H1 (cell line): ENCODE measurements around the gene ZNF24.

Source experiments
- CBX5 ChIP-seq: fragments of 300-800, 300-1000 bp; sonication (generic); IDR thresholded peaks from 2 replicates; pipeline ENCODE4 v1.7.1; 2016; ENCODE audit warnings: antibody characterized with exemption, low read length, low read depth
- CHD2 ChIP-seq: IDR thresholded peaks from 2 replicates; pipeline ENCODE4 v1.6.1; 2012; ENCODE audit warnings: low read length, improper control_type of control experiment
- EZH2 ChIP-seq: fragments of 200-600 bp; sonication (generic); IDR thresholded peaks from 2 replicates; pipeline ENCODE4 v1.7.1; 2012; ENCODE audit warnings: low read depth, mild to moderate bottlenecking, moderate library complexity, low read length, inconsistent platforms; ENCODE audit not compliant: severe bottlenecking
- POLR2A ChIP-seq, 2 experiments: IDR thresholded peaks; 1 replicate in 1 of 2; 2 replicates in 1 of 2; pipeline ENCODE4 v1.6.1; 2011; ENCODE audit warnings: low read depth in 2 of 2, low read length in 2 of 2, mild to moderate bottlenecking in 2 of 2; ENCODE audit errors: control extremely low read depth in 1 of 2
- TF ChIP-seq, protein P1 (sequence below), 3 experiments: IDR thresholded peaks; 1 replicate in 2 of 3; 2 replicates in 1 of 3; pipeline versions ENCODE4 v1.5.1 to v1.6.1; 2011; ENCODE audit warnings: low read length in 3 of 3, mild to moderate bottlenecking in 3 of 3, inconsistent platforms in 2 of 3, low read depth in 1 of 3, moderate library complexity in 1 of 3; ENCODE audit not compliant: insufficient read depth in 1 of 3; ENCODE audit errors: control extremely low read depth in 1 of 3
- TF ChIP-seq, protein P2 (sequence below): IDR thresholded peaks from 2 replicates; pipeline ENCODE4 v1.6.1; 2011; ENCODE audit warnings: low read length, improper control_type of control experiment

DNA sequence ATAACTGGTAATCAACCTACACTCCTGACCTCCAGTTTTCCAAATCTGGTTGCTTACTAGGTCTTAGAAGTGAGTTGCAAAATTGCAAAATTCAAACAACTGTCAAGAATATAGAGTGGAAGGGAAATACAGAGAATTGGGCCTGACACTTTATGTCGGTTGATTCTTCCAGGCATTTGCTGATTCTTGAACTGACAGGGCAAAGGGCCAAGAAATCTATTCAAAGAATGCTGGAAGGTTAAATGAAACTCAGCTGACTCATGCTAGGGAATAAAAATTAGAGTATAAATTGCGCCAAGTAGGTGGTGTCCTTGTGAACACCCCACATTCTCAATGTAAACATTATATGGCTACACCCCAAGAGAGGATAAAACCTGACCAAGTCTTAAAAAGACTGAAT is 32.7 kb downstream of the ZNF24 start:
- TF ChIP-seq POLR2A (IDR thresholded peaks at IDR 0.05; ENCODE audit: control extremely low read depth in 1 of 2, low read depth in 2 of 2, low read length in 2 of 2) = no peak
- no peak for TF ChIP-seq CHD2
- TF ChIP-seq, protein P1, sequence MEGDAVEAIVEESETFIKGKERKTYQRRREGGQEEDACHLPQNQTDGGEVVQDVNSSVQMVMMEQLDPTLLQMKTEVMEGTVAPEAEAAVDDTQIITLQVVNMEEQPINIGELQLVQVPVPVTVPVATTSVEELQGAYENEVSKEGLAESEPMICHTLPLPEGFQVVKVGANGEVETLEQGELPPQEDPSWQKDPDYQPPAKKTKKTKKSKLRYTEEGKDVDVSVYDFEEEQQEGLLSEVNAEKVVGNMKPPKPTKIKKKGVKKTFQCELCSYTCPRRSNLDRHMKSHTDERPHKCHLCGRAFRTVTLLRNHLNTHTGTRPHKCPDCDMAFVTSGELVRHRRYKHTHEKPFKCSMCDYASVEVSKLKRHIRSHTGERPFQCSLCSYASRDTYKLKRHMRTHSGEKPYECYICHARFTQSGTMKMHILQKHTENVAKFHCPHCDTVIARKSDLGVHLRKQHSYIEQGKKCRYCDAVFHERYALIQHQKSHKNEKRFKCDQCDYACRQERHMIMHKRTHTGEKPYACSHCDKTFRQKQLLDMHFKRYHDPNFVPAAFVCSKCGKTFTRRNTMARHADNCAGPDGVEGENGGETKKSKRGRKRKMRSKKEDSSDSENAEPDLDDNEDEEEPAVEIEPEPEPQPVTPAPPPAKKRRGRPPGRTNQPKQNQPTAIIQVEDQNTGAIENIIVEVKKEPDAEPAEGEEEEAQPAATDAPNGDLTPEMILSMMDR (IDR thresholded peaks at IDR 0.05; ENCODE audit: control extremely low read depth in 1 of 3, insufficient read depth in 1 of 3, low read depth in 1 of 3, low read length in 3 of 3) = no peak
- TF ChIP-seq EZH2 = no peak
- TF ChIP-seq, protein P2, sequence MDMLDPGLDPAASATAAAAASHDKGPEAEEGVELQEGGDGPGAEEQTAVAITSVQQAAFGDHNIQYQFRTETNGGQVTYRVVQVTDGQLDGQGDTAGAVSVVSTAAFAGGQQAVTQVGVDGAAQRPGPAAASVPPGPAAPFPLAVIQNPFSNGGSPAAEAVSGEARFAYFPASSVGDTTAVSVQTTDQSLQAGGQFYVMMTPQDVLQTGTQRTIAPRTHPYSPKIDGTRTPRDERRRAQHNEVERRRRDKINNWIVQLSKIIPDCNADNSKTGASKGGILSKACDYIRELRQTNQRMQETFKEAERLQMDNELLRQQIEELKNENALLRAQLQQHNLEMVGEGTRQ = no peak
- no peak for TF ChIP-seq CBX5
